ENCODE measurements around the gene ASXL1. TPM values are rescaled to one million over a fixed set of nuclear protein-coding genes. Genes with fewer than 3 reads are reported as not detected.
A peak's percentile ranks its signal among the peaks of the same experiment; 100 is the strongest.

The ASXL1 gene
- total RNA-seq, 6 donors from 2014 or later: 60.6 to 389 (median 88.5) TPM

DNA sequence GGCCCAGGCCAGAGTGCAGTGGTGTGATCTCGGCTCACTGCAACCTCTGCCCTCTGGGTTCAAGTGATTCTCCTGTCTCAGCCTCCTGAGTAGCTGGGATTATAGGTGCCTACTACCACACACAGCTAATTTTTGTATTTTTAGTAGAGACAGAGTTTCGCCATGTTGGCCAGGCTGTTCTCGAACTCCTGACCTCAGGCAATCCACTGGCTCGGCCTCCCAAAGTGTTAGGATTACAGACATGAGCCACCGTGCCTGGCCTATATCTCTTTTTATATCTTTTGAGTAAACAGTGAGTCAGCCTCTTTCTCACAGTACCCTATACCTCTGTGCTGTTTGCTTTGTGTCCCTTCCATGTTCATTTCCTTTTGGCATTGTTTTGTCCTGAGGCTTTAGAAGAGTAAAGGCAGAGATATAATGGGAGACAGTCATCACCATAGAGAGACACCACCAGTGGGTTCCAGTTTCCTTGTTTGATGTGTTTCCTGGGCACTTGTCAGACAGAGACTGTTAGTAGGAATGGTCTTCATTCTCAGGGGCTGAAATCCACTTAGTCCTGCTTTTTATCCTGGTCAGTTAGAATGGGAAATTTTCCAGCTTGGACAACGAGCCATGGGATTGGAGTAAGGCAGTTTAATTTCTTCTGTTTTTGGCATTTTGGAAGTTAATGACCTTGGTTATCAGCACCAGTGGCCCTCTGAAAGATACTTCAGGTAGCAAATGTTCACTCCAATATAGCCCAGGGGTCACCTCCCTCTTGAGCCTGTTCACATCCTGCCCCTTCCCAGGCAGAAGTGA lies 32.2 kb upstream of the ASXL1 start:
- Histone ChIP-seq H3K4me3 (no peak overlapping the region), H3K27ac (peak overlapping the region; percentile 19 to 73 (median 48)), H3K36me3 (peaks cover 0 to 21% (median 7%) of the 10 kb centered on the region in 4 donors), H3K9me3 (no peaks in the 10 kb centered on the region), H3K27me3 (no peaks in the 10 kb centered on the region), H3K4me1 (peaks cover 0 to 41% (median 16%) of the 10 kb centered on the region in 4 donors)
- WGBS, 2 donors: 73 to 74% methylated on average over 6 of the region's 6 CpGs
- TF ChIP-seq EP300 (IDR thresholded peaks at IDR 0.05): peak in 1 of 4 donors; percentile 20
- TF ChIP-seq POLR2A (IDR thresholded peaks at IDR 0.05): no peak
- TF ChIP-seq POLR2AphosphoS5 (IDR thresholded peaks at IDR 0.05): peak in 1 of 2 donors; percentile 30
- TF ChIP-seq, protein P1, sequence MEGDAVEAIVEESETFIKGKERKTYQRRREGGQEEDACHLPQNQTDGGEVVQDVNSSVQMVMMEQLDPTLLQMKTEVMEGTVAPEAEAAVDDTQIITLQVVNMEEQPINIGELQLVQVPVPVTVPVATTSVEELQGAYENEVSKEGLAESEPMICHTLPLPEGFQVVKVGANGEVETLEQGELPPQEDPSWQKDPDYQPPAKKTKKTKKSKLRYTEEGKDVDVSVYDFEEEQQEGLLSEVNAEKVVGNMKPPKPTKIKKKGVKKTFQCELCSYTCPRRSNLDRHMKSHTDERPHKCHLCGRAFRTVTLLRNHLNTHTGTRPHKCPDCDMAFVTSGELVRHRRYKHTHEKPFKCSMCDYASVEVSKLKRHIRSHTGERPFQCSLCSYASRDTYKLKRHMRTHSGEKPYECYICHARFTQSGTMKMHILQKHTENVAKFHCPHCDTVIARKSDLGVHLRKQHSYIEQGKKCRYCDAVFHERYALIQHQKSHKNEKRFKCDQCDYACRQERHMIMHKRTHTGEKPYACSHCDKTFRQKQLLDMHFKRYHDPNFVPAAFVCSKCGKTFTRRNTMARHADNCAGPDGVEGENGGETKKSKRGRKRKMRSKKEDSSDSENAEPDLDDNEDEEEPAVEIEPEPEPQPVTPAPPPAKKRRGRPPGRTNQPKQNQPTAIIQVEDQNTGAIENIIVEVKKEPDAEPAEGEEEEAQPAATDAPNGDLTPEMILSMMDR (IDR thresholded peaks at IDR 0.05): no peak
- DNase-seq: no peak
- no peak for ATAC-seq (ENCODE audit: low FRiP score in 2 of 2)

GRCh38 chr20:32326504-32326845 lies 31.7 kb upstream of the ASXL1 start:
- ATAC-seq (ENCODE audit: low FRiP score in 2 of 2): no peak

GRCh38 chr20:32327087-32327681 lies 30.9 kb upstream of the ASXL1 start:
- 85 to 88% methylated on average over 9 of the region's 9 CpGs for WGBS, 2 donors
- no peaks in the 10 kb centered on the region for H3K9me3 ChIP-seq
- TF ChIP-seq, protein P1 (IDR thresholded peaks at IDR 0.05): no peak
- TF ChIP-seq POLR2A (IDR thresholded peaks at IDR 0.05): no peak
- no peak for TF ChIP-seq EP300 (IDR thresholded peaks at IDR 0.05)
- no peak for TF ChIP-seq POLR2AphosphoS5 (IDR thresholded peaks at IDR 0.05)
- H3K4me3 ChIP-seq: no peak overlapping the region
- H3K27ac ChIP-seq: peak overlapping the region in 2 of 4 donors; percentile 66 to 73
- no peaks in the 10 kb centered on the region for H3K27me3 ChIP-seq
- DNase-seq (no peak), ATAC-seq (ENCODE audit: low FRiP score in 2 of 2) (no peak)
- peaks cover 2 to 34% (median 15%) of the 10 kb centered on the region in 4 donors for H3K36me3 ChIP-seq
- peaks cover 0 to 49% (median 16%) of the 10 kb centered on the region in 4 donors for H3K4me1 ChIP-seq

More at GRCh38 chr20:32326504-32326845, 31.7 kb upstream of the ASXL1 start:
- TF ChIP-seq, protein P1 (IDR thresholded peaks at IDR 0.05): no peak
- TF ChIP-seq EP300 (IDR thresholded peaks at IDR 0.05): no peak
- no peak for TF ChIP-seq POLR2A (IDR thresholded peaks at IDR 0.05)
- TF ChIP-seq POLR2AphosphoS5 (IDR thresholded peaks at IDR 0.05): no peak
- H3K9me3 ChIP-seq: no peaks in the 10 kb centered on the region
- peak overlapping the region; percentile 19 to 73 (median 48) for H3K27ac ChIP-seq
- no peak for DNase-seq
- WGBS, 2 donors: 33 to 47% methylated on average over 1 of the region's 1 CpG
- peaks cover 0 to 26% (median 11%) of the 10 kb centered on the region in 4 donors for H3K36me3 ChIP-seq
- H3K27me3 ChIP-seq: no peaks in the 10 kb centered on the region
- no peak overlapping the region for H3K4me3 ChIP-seq
- peaks cover 0 to 45% (median 16%) of the 10 kb centered on the region in 4 donors for H3K4me1 ChIP-seq

DNA sequence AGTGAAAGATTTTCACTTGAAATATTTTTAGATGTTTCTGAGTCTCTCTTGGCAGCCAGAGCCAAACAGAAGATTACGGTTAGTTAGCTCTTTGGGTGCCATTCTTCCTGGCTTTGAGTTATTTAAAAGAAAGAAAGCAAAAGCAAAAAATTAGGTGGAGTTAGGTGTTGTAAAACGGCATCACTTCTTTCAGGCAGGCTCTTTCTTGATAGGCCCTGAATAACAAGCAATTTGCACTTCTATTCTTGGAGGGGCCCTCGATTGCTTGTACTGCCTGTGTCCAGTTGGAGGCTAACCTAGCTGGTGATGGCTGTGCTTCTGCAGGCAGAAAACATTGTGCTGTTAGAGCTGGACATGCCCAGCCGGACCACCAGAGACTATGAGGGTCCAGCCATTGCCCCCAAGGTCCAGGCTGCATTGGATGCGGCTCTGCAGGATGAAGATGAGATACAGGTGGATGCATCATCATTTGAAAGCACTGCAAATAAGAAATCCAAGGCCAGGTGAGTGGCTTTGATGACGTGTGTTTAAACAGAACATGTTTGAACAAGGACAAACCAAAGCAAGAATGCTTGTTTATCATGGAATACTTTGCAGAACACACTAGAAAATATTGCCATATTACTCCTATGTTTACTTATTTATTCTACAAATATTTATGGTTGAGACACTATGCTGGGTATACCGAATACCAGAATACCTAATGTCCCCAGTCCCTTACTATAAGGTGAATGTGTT lies 28.1 kb upstream of the ASXL1 start:
- H3K27ac ChIP-seq: peak overlapping the region in 2 of 4 donors; percentile 38 to 54
- no peaks in the 10 kb centered on the region for H3K27me3 ChIP-seq
- no peak overlapping the region for H3K4me3 ChIP-seq
- H3K36me3 ChIP-seq: peaks cover 2 to 40% (median 15%) of the 10 kb centered on the region in 4 donors
- no peak for ATAC-seq (ENCODE audit: low FRiP score in 2 of 2)
- peaks cover 11 to 62% (median 27%) of the 10 kb centered on the region in 4 donors for H3K4me1 ChIP-seq
- DNase-seq: no peak
- TF ChIP-seq POLR2A (IDR thresholded peaks at IDR 0.05) (no peak), POLR2AphosphoS5 (IDR thresholded peaks at IDR 0.05) (no peak), EP300 (IDR thresholded peaks at IDR 0.05) (no peak)
- TF ChIP-seq, protein P1 (IDR thresholded peaks at IDR 0.05): no peak
- 70 to 80% methylated on average over 7 of the region's 7 CpGs for WGBS, 2 donors
- H3K9me3 ChIP-seq: no peaks in the 10 kb centered on the region
